HG02884 (cell line): ENCODE results near the gene ANKS1B.
"Not testable (repeated sequence)": the region's sequence is repeated elsewhere in the genome, so short reads cannot be mapped to it uniquely, and the experiment has no call there.

Experiments
- ATAC-seq: cut with Tn5 transposase; IDR thresholded peaks from one replicate; pipeline ENCODE4 v1.9.1; 2021; ENCODE audit warnings: mild to moderate bottlenecking, moderate library complexity; ENCODE audit not compliant: unreplicated experiment

Gene ANKS1B

DNA sequence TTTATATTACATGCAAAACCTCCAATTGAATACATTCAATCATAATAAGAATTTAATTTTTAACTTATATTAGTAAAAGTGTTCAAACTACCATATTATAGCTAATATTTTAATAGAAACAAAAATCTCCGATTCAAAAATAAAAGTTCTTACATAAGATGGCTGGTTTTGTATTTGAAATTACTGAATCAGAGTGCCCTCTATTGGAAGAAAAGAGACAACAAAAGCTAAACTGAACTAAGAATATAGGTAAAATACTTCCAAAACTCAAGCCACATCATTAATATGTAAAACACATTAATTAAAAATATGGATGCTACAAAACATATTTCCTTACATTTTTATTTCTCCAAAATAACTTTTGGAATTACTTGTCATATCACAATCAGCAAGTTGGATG, 216.9 kb downstream of the ANKS1B start:
- ATAC-seq, result no peak

DNA sequence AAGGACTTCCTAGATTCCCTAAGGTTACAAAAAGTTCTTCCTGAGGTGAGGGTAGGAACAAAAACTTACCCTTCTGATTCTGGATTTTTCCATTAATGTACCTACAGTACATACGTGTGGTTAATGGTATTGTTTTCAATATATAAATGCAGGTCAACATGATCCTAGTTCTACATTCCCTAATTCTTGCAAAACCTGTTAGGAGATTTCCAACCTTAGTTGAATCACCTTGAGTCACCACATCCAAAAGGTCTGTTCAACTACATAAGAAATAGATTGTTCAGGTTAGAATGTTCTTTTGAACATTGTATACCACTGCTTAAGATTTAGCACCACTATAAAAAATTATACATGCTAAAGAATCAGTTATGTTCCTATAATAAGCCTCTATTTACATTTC, 218.3 kb downstream of the ANKS1B start:
- no peak for ATAC-seq

DNA sequence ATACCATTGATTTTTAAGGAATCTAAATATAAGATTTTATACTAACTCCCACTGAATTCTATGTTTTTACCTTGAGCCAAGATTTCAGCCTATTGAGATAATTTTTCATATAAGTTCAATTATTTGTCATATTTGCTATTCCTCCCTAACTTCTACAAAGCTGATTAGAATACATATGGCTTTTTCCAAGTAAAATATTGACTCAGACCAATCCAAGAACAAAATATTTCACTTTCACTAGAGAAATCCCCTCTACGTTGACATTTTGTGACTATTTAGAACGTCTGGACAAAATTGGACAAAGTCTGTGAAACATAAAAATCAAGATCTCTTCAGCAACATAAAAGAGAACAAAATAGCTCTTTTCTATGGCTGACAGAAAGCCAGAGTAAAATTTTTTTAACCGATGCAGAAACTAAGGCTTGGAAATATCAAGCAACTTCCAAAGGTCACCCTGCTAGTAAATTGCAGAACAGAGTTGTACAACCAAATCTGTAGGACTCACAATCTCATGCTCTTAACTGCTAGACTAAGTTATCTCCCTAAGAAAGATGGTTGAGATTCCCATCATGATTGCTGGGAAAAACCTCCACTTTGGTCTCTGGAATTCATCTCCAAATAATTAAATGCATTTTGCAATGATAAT, 219.1 kb downstream of the ANKS1B start:
- ATAC-seq, result no peak

DNA sequence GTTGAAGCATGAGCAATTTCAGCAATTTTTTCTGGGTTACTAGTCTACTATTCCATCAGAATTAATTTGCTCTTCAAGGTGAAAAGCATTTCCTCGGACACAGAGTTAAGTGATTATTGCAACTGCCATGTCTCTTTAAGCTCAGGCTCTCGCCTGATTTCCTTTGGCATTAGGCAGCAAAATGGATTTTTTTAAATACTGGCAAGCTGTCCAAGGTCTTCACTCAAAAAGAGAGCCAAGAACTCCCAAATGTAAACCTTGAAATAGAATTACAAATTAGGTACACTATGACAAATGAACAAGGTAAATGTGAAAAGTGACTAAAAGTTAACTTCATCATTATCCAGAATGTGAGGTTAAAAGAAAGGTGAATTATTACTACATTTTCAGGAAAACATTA, 225.3 kb downstream of the ANKS1B start:
- no peak for ATAC-seq

DNA sequence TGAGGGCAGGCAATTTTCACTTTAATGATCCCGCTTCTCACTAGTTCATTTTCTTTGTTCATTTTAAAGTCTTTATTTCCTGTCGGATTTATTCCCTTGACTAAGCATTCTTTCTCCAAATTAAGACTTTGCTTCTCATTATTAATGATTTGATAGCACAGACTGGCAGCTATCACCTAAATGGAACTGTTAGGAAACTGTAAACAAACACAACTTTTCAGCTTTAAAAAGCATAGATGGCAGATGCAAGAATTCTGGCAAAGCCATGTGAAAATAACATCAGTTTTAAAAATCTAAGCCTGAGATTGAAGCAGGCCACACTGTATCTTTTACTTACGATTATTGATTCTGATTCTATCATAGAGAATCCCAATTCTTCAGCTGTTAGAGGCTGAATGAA, 225.7 kb downstream of the ANKS1B start:
- ATAC-seq, result no peak

DNA sequence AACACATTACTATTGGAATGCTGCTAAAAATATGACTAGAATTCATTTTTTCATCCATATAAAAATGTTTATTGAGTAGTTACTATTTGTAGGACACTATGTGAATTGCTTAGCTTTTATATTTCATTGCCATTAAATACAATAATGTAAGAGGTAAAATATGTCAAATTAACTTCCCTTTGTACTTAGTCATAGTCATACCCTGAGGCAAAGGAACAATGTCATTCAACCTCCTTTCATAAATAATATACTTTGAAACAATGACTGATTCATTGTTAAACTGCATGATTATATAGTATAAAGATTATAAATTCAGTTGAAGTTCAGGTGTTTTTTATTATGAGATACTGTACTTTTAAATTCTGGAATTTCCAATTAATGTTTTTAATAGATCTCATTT, 232.0 kb downstream of the ANKS1B start:
- no peak for ATAC-seq

DNA sequence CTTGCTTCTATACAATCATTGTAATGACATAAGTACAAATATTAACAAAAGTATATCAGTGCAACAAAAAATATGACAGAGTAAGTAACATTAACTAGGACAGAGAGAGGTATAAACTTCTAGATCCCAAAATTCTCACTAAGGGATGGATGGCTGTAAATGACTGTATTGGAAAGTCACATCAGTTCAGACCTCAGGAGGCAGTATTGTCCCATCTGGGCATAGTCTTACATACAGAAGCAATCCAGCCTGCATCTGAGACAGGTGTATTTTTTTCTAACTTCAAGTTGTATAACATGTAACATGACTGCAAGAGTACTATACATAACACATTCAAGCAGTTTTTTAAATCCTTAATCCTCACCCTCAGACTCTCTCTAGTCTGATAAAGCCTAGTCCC, 238.2 kb downstream of the ANKS1B start:
- no peak for ATAC-seq

DNA sequence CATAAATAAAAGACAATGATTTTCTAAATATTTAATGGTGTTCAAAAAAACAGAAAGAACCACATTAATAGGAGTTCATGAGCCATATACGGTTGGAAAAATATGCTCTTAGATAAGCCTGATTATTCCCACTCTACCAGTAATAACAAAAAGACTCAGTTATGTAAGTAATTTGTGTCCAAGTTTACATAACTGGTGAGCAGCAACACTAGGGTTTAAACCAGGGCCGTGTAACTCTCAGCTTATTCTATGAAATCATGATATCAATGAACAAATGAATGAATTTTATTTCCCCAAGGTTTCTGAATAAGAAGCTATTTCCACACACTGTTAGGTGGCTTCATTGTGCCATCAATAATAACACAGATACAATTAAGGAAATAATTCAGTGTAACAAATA, 238.8 kb downstream of the ANKS1B start:
- ATAC-seq, result no peak

DNA sequence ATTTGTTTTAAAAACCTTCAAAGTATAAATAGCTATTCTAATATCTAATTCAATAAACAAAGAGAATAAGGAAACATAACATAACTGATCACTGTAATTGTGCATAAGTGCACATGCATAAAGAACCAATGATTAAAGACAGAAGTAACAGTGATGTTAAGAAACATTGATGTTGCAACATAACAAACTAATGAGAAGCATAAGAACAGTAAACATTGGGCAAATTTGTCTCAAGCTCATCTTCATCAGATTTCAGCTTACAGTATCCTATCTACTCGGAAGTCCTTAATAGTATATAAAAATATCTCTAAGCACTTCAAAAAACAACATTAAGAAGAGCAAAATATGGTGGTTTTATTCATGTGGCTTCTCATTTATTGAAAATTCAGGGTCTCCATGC, 239.6 kb downstream of the ANKS1B start:
- no peak for ATAC-seq

DNA sequence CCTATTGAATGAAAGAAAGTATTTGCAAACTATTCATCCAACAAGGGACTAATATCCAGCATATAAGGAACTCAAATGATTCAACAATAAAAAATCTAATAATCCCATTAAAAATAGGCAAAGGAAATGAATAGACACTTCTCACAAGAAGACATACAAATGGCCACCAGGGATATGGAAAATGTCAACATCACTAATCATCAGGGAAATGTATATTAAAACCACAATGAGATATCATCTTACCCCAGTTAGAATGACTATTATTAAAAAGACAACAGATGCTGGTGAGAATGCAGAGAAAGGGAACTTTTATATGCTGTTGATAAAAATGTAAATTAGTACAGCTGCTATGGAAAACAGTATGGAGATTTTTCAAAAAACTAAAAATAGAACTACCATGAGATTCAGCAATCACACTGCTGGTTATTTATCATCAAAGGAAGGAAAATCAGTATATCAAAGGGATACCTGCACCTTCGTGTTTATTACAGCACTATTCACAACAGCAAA, 247.9 kb downstream of the ANKS1B start:
- no peak for ATAC-seq

DNA sequence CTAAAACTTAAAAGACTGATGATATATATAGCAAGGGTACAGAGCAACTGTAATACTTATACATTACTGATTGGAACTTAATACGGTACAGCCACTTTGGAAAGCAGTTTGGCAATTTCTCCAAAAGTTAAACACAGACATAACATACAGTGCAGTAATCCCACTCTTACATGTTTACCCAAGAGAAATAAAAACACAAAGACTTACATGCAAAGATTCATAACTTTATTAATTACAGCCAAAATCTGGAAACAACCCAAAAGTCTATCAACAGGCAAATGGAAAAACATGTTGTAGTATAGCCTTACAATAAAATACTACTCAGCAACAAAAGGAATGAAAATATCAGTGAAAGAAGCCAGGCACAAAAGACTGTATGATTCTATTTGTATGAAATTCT, 252.6 kb downstream of the ANKS1B start:
- ATAC-seq, result no peak

DNA sequence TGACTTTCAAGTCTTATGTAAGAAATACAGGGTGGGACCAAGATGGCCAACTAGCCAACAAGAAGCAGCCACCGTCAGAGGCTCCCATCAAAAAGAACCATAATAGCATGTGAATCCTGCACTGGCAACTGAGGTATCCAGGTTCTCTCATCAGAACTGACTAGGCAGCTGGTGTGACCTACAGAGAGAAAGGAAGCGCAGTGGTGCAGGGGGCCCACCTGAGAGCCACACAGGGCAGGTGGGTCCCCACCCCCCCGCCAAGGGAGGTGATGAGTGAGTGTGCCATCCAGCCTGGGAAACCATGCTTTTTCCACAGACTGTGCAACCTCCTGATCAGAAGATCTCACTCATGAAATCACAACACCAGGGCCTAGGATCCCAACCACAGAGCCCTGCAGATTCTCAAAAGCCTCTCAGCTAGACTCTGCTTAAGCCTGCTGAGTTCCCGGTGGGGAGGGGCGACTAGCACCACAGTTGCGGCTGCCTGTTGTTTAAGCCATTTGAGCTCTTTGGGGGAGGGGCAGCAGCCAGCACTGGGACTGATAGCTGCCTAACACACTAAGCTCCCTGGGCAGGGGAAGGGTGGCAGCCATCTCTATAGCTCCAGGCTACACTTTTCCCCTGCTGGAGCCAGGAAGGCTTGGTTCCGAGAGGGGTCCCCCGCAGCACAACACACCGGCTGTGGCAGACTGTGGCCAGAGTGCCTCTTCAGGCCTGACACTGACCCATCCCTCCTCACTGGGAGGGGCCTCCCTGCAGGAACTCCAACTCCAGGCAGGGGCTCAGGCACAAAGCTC, 261.8 kb downstream of the ANKS1B start:
- no peak for ATAC-seq

DNA sequence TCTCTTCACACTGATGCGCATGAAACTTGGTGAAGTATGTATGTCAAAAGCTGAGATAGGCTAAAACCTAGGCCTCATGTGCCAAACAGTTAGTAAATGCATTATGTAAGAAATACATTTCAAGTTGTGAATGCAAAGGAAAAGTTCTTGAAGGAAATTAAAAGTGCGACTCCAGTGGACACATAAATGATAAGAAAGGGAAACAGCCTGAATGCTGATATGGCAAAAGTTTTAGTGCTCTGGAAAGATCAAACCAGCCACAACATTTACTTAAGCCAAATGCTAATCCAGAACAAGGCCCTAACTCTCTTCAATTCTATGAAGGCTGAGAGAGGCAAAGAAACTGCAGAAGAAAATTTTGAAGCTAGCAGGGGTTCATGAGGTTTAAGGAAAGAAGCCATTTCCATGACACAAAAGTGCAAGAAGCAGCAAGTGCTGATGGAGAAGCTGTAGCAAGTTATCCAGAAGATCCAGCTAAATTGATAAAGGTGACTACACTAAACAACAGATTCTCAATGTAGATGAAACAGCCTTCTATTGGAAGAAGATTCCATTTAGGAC, 262.9 kb downstream of the ANKS1B start:
- ATAC-seq, result no peak

DNA sequence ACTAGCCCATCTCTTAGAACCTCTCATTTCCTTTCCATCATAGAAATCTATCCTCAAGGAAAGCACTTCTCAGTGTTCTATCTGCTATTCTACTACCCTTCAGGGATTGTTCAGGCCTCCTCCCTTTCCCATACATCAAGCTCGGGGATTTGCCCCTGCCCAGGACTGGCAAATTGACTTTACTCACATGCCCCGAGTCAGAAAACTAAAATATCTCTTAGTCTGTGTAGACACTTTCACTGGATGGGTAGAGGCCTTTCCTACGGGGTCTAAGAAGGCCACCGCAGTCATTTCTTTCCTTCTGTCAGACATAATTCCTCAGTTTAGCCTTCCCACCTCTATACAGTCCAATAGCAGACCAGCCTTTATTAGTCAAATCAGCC, 264.7 kb downstream of the ANKS1B start:
- not testable (repeated sequence) for ATAC-seq

DNA sequence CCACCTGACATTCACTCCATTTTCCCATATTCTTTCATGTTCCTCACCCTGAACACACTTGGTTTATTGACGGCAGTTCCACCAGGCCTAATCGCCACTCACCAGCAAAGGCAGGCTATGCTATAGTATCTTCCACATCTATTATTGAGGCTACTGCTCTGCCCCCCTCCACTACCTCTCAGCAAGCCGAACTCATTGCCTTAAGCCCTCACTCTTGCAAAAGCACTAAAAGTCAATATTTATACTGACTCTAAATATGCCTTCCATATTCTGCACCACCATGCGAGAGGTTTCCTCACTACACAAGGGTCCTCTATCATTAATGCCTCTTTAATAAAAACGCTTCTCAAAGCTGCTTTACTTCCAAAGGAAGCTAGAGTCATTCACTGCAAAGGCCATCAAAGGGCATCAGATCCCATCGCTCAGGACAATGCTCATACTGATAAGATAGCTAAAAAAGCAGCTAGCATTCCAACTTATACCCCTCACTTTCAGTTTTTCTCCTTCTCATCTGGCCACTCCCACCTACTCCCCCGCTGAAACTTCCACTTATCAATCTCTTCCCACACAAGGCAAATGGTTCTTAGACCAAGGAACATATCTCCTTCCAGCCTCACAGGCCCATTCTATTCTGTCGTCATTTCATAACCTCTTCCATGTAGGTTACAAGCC, 265.2 kb downstream of the ANKS1B start:
- ATAC-seq, result not testable (repeated sequence)

DNA sequence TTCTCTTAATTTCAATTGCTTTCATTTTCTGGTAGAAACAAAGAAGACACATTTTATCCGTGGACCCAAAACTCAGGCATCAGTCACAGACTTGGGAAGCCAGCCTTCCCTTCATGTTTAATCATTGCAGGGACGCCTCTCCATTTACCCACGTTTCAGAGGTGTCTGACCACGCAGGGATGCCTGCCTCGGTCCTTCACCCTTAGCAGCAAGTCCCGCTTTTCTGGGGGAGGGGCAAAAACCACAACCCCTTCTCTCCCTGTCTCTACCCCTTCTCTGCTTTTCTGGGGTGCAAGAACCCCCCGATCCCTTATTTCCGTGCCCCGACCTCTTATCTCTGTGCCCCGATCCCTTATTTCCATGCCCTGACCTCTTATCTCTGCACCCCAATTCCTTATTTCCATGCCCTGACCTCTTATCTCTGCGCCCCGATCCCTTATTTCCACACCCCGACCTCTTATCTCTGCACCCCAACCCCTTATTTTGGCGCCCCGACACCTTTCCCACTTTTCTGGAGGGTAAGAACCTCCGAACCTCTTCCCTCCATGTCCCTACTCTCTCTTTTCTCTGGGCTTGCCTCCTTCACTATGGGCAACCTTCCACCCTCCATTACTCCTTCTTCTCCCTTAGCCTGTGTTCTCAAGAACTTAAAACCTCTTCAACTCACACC, 268.8 kb downstream of the ANKS1B start:
- not testable (repeated sequence) for ATAC-seq

DNA sequence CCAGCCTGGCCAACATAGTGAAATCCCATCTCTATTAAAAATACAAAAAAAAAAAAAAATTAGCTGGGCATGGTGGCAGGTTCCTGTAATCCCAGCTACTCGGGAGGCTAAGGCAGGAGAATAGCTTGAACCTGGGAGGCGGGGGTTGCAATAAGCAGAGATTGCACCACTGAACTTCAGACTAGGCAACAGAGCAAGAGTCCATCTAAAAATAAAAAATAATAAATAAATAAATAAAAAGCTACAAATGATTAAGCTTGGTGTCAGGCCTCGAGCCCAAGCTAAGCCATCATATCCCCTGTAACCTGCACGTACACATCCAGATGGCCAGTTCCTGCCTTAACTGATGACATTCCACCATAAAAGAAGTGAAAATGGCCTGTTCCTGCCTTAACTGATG, 269.8 kb downstream of the ANKS1B start:
- ATAC-seq, result not testable (repeated sequence)

DNA sequence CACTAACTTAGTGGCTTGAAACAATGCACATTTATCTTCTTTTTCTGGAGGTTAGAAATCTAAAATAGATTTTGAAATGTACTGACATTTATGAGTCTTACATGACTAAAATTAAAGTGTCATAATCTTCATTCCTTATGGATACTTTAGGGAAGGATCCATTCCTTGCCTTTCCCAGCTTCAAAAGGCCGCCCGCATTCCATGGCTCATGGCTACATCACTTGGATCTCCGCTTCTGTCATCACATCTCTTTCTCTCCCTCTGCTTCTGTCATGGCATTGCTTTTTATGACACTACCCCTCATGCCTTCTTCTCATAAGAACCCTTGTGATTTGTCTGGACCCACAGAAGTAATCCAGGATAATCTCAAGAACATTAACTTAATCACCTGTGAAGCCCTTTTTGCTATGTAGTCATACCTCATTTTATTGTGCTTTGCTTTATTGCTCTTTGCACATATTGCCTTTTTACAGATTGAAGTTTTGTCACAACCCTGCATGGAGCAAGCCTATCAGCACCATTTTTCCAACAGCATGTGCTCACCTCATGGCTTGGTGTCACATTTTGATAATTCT, 270.7 kb downstream of the ANKS1B start:
- no peak for ATAC-seq

DNA sequence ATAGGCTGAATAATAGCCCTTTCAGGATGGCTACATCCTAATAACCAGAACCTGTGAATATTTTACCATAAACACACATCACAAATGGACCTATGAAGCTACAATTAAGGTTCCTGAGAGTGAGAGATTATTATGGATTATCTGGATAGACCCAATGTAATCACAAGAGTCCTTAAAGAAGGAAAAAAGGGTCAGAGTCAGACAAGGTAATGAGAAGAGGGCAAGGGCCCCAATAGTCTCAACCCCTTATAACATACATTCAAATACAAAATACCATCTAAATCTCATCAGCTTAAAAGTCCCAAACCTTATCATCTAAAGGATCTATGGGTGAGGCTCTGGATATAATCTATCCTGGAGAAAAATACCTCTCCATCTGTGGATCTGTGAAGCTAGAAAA, 272.5 kb downstream of the ANKS1B start:
- no peak for ATAC-seq

DNA sequence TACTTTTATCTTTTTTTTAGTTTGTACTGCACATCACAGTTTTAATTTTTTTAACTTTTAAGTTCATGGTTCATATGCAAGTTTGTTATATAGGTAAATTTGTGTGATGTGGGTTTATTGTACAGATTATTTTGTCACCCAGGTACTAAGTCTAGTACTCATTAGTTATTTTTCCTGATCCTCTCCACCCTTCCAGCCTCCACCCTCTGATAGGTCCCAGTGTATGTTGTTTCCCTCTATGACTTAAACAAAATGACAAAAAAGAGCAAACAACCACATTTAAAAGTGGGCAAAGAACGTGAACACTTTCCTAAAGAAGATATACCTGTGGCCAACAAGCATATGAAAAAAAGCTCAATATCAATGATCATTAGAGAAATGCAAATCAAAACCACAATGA, 273.5 kb downstream of the ANKS1B start:
- ATAC-seq, result no peak

DNA sequence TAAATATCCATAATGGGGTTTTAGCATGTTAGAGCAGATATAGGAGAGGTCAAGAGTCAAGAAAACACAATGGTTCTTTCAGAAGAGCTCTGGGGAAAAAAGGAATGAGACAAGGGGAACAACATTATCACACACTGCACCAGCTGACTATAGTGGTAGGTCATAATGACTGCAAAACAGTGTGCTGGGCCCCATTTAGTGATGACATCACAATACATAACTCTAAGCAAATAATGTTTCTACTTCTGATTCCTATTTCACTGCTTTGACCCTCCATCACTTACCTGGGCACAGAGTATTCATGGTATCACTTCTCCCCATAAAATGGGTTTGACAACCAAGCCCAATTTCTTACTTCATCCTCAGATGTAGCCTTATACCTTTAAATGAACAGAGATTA, 275.1 kb downstream of the ANKS1B start:
- ATAC-seq, result no peak
